ENCODE results near the gene MYO16.

Gene MYO16

GRCh38 chr13:109255141-109255856, 625.9 kb downstream of the MYO16 start:
- no peak for DNase-seq

- no peak for DNase-seq
Observed at GRCh38 chr13:109256866-109257760, 627.7 kb downstream of the MYO16 start.
